ENCODE results near the gene NES. TPM values are rescaled to one million over a fixed set of nuclear protein-coding genes. Genes with fewer than 3 reads are reported as not detected.

The NES gene
- total and polyA plus RNA-seq, 2 experiments from 2014 or later = 25.0 to 95.9 TPM

DNA sequence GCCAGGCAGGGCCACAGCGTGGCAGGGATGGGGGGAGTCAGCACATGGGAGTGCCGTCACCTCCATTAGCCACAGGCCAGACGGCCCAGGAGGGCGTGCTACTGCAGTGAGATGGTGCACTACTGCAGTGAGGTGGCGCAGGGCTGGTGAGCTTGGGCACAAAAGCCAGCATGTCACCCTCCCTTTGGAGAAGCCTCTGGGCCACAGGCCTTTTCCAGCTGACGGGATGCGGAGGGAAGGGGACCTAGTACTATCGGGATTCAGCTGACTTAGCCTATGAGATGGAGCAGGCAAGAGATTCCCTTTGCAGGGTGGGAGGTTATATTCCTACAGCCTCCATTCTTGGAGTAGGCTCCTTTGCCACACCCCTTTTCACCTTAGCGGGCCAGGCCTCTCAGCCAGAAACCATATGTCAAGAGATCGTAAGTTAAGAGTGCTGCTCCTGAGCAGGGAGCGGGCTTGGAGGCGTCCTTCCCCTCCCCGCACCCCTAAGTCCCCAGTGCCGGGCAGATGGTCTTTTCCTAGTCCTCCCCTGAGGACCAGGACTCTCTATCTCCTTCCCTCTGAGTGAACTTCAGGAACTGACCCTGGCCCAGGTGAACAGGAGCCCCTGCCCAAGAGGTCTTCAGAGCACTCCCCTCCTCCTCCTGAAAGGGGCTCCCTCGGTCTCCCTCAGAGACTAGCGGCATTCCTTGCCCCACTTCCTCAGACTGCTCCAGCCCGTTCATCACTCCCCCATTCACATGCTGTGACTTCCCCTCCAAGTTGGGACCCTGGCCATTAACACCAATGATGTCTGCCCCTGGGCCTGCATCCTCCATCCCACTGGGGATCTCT, 8.2 kb downstream of the NES start:
- H3K79me2 ChIP-seq (replicated peaks; ENCODE audit: insufficient read depth) = peaks cover 22% of the 10 kb centered on the region; the same call in 1 of the 2 replicates
- H2AFZ ChIP-seq = no peak overlapping the region
- ATAC-seq (peak; percentile 21), DNase-seq (ENCODE audit: low spot score) (peak; percentile 71)
- Mint-ChIP-seq H3K4me1 (peaks cover 86% of the 10 kb centered on the region), H3K27ac (peak overlapping the region; percentile 25), H3K4me3 (peak overlapping the region; percentile 28; the same call in 1 of the 3 replicates), H3K9me3 (peaks cover 9% of the 10 kb centered on the region), H3K36me3 (ENCODE audit: low read depth) (peaks cover 31% of the 10 kb centered on the region), H3K27me3 (ENCODE audit: insufficient read depth, low read depth, poor library complexity) (peaks cover 23% of the 10 kb centered on the region)
- TF ChIP-seq ETS1 (IDR thresholded peaks at IDR 0.05) (no peak), POLR2AphosphoS5 (IDR thresholded peaks at IDR 0.05; ENCODE audit: low read depth) (peak; percentile 41)
- TF ChIP-seq, protein P1, sequence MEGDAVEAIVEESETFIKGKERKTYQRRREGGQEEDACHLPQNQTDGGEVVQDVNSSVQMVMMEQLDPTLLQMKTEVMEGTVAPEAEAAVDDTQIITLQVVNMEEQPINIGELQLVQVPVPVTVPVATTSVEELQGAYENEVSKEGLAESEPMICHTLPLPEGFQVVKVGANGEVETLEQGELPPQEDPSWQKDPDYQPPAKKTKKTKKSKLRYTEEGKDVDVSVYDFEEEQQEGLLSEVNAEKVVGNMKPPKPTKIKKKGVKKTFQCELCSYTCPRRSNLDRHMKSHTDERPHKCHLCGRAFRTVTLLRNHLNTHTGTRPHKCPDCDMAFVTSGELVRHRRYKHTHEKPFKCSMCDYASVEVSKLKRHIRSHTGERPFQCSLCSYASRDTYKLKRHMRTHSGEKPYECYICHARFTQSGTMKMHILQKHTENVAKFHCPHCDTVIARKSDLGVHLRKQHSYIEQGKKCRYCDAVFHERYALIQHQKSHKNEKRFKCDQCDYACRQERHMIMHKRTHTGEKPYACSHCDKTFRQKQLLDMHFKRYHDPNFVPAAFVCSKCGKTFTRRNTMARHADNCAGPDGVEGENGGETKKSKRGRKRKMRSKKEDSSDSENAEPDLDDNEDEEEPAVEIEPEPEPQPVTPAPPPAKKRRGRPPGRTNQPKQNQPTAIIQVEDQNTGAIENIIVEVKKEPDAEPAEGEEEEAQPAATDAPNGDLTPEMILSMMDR (conservative IDR thresholded peaks at IDR 0.05; ENCODE audit: low read depth in 2 of 2) = peak in 1 of 2 experiments; percentile 9; a peak in 1 of 4 replicates
- H3K4me1 ChIP-seq (ENCODE audit: insufficient read depth) = peaks cover 70% of the 10 kb centered on the region
- peaks cover 33% of the 10 kb centered on the region; the same call in 1 of the 2 replicates for H3F3A ChIP-seq (replicated peaks; ENCODE audit: low read depth)
- H3K9me2 ChIP-seq (ENCODE audit: insufficient read depth) = peaks cover 12% of the 10 kb centered on the region
- peak overlapping the region; percentile 40; the same call in 1 of the 2 replicates for H3K4me3 ChIP-seq
- H3K27me3 ChIP-seq (ENCODE audit: insufficient read depth) = no peaks in the 10 kb centered on the region
- H3K36me3 ChIP-seq (ENCODE audit: insufficient read depth) = peaks cover 19% of the 10 kb centered on the region
- no peaks in the 10 kb centered on the region; the same call in 1 of the 2 replicates for H4K20me1 ChIP-seq (replicated peaks; ENCODE audit: insufficient read depth)
- peak overlapping the region; percentile 87 for H3K27ac ChIP-seq (ENCODE audit: low read depth)
- peak overlapping the region; percentile 77 for H3K4me2 ChIP-seq

DNA sequence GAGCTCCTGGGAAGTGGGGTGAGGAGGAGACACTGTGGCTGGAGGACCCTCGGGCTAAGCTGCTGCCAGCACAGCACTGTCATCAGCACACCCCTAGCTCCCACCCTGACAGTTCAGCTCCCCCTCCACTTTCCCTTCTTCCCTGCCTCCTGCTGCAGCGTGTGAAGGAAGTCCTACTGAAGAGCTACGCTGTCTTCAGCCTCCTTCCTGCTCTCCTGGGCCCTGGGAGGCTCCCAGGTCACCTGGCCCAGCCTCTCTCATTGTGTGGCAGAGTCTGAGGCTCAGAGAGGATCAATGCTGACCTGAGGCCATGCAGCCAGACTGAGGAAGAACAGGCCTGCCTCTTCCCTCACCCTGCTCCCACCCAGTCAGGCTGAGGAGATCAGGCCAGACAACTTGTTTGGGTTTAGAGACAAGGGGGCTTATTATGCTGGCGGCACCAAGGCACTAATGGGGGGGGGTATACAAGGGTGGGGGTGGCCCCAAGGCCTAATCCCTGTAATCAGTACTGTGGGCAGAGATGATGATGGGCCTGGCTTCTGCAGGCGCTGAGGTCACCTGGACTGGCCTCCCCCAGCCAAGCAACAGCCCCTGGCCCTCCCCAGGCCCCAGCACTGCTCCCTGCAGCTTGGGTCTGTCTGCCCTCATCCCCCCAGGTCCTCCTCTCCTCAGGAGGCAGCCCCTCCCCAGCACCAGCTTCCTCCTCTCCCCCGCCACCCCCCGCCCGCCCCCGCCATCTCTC, 9.1 kb downstream of the NES start:
- H3K27me3 Mint-ChIP-seq (ENCODE audit: insufficient read depth, low read depth, poor library complexity) = peaks cover 17% of the 10 kb centered on the region
- peak overlapping the region; percentile 63 for H3K27ac ChIP-seq (ENCODE audit: low read depth)

More for the DNA sequence above, 9.1 kb downstream of the NES start:
- Histone ChIP-seq H3K79me2 (replicated peaks; ENCODE audit: insufficient read depth) (peaks cover 20% of the 10 kb centered on the region; the same call in 1 of the 2 replicates), H4K20me1 (replicated peaks; ENCODE audit: insufficient read depth) (no peaks in the 10 kb centered on the region; the same call in 1 of the 2 replicates), H3F3A (replicated peaks; ENCODE audit: low read depth) (peaks cover 33% of the 10 kb centered on the region; the same call in 1 of the 2 replicates), H2AFZ (no peak overlapping the region), H3K4me1 (ENCODE audit: insufficient read depth) (peaks cover 75% of the 10 kb centered on the region), H3K27me3 (ENCODE audit: insufficient read depth) (no peaks in the 10 kb centered on the region), H3K4me2 (peak overlapping the region; percentile 48; the same call in 1 of the 2 replicates), H3K36me3 (ENCODE audit: insufficient read depth) (peaks cover 19% of the 10 kb centered on the region), H3K9me2 (ENCODE audit: insufficient read depth) (peaks cover 12% of the 10 kb centered on the region), H3K4me3 (peak overlapping the region; percentile 17; the same call in 1 of the 2 replicates)
- no peak for DNase-seq (ENCODE audit: low spot score)
- Mint-ChIP-seq H3K9me3 (peaks cover 9% of the 10 kb centered on the region), H3K4me3 (no peak overlapping the region), H3K4me1 (peaks cover 86% of the 10 kb centered on the region), H3K36me3 (ENCODE audit: low read depth) (peaks cover 23% of the 10 kb centered on the region), H3K27ac (peak overlapping the region; percentile 58; the same call in 1 of the 2 replicates)
- TF ChIP-seq POLR2AphosphoS5 (IDR thresholded peaks at IDR 0.05; ENCODE audit: low read depth) (peak; percentile 42; the same call in 1 of the 2 replicates), CREB1 (CRISPR knock-in tag; IDR thresholded peaks at IDR 0.05; ENCODE audit: low read depth) (no peak), ZNF114 (CRISPR knock-in tag; IDR thresholded peaks at IDR 0.05) (no peak)
- peak; percentile 11 for ATAC-seq
